ENCODE measurements around the gene IL17F.

DNA sequence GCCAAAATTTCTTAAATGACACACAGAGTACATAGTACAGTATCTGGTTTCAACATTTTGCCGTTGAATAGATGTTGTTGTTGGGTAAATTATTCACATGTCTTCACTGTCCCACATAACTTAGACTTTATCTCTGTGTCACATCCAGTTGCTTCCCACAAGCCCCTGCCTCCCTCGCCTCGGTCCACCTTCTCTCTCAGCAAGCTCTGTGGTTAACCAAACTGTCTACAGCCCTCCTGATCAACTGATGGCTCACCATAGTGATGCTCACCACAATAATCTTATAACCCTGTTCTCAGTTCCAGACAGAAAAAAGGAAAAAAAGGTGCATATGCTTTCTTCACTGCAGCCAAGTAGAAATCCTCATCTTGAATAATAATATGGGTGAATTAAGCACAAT lies 23.0 kb downstream of the IL17F start:
- TF ChIP-seq ZNF274 (IDR thresholded peaks at IDR 0.05; ENCODE audit: low read depth, low read length) (no peak), POLR2AphosphoS5 (IDR thresholded peaks at IDR 0.05; ENCODE audit: low read depth, low read length) (no peak), POLR2A (IDR thresholded peaks at IDR 0.05; ENCODE audit: borderline replicate concordance, extremely low read depth, insufficient read depth, insufficient read length) (no peak), FOSL1 (IDR thresholded peaks at IDR 0.05; ENCODE audit: low read depth) (no peak), YY1 (IDR thresholded peaks at IDR 0.05; ENCODE audit: extremely low read depth, insufficient replicate concordance, low read depth, low read length) (no peak), EZH2 (IDR thresholded peaks at IDR 0.05) (no peak)
- TF ChIP-seq, protein P1, sequence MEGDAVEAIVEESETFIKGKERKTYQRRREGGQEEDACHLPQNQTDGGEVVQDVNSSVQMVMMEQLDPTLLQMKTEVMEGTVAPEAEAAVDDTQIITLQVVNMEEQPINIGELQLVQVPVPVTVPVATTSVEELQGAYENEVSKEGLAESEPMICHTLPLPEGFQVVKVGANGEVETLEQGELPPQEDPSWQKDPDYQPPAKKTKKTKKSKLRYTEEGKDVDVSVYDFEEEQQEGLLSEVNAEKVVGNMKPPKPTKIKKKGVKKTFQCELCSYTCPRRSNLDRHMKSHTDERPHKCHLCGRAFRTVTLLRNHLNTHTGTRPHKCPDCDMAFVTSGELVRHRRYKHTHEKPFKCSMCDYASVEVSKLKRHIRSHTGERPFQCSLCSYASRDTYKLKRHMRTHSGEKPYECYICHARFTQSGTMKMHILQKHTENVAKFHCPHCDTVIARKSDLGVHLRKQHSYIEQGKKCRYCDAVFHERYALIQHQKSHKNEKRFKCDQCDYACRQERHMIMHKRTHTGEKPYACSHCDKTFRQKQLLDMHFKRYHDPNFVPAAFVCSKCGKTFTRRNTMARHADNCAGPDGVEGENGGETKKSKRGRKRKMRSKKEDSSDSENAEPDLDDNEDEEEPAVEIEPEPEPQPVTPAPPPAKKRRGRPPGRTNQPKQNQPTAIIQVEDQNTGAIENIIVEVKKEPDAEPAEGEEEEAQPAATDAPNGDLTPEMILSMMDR (IDR thresholded peaks at IDR 0.05 in 2 of 3, conservative IDR thresholded peaks at IDR 0.05 in 1 of 3; ENCODE audit: borderline replicate concordance in 1 of 3, insufficient read depth in 1 of 3, low read depth in 2 of 3, low read length in 2 of 3): no peak
- TF ChIP-seq, protein P2, sequence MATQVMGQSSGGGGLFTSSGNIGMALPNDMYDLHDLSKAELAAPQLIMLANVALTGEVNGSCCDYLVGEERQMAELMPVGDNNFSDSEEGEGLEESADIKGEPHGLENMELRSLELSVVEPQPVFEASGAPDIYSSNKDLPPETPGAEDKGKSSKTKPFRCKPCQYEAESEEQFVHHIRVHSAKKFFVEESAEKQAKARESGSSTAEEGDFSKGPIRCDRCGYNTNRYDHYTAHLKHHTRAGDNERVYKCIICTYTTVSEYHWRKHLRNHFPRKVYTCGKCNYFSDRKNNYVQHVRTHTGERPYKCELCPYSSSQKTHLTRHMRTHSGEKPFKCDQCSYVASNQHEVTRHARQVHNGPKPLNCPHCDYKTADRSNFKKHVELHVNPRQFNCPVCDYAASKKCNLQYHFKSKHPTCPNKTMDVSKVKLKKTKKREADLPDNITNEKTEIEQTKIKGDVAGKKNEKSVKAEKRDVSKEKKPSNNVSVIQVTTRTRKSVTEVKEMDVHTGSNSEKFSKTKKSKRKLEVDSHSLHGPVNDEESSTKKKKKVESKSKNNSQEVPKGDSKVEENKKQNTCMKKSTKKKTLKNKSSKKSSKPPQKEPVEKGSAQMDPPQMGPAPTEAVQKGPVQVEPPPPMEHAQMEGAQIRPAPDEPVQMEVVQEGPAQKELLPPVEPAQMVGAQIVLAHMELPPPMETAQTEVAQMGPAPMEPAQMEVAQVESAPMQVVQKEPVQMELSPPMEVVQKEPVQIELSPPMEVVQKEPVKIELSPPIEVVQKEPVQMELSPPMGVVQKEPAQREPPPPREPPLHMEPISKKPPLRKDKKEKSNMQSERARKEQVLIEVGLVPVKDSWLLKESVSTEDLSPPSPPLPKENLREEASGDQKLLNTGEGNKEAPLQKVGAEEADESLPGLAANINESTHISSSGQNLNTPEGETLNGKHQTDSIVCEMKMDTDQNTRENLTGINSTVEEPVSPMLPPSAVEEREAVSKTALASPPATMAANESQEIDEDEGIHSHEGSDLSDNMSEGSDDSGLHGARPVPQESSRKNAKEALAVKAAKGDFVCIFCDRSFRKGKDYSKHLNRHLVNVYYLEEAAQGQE (IDR thresholded peaks at IDR 0.05; ENCODE audit: low read depth): no peak
